Cardiac muscle cell (in vitro differentiated cells and primary cell): ENCODE results near the gene TGFB2. TPM values are rescaled to one million over a fixed set of nuclear protein-coding genes. Genes with fewer than 3 reads are reported as not detected.
A peak's percentile ranks its signal among the peaks of the same experiment; 100 is the strongest.

Experiments
- DNase-seq, 2 donors: peaks; one replicate each; pipeline versions ENCODE4 v3.0.0 to v3.0.0-alpha.2; 2010 to 2017; ENCODE audit warnings: low read depth in 1 of 2, low spot score in 1 of 2
- H3K27ac ChIP-seq: fragments of 200-600 bp; sonication (generic); 2 replicates; pipeline ENCODE4 v1.5.1; 2016
- H3K27me3 ChIP-seq: fragments of 200-600 bp; sonication (generic); 2 replicates; pipeline ENCODE4 v1.6.0; 2016; ENCODE audit warnings: control low read depth
- H3K36me3 ChIP-seq: fragments of 200-600 bp; sonication (generic); 2 replicates; pipeline ENCODE4 v1.5.1; 2016; ENCODE audit warnings: control low read depth
- H3K4me1 ChIP-seq: fragments of 200-600 bp; sonication (generic); 2 replicates; pipeline ENCODE4 v1.8.1; 2017; ENCODE audit warnings: low read depth, mild to moderate bottlenecking, mixed run types
- H3K4me3 ChIP-seq: fragments of 200-600 bp; sonication (generic); 2 replicates; pipeline ENCODE4 v1.5.1; 2016; ENCODE audit warnings: mild to moderate bottlenecking
- H3K9me3 ChIP-seq: fragments of 200-600 bp; sonication (generic); 2 replicates; pipeline ENCODE4 v1.5.1; 2017; ENCODE audit warnings: low read depth, mild to moderate bottlenecking, control low read depth
- polyA plus RNA-seq: library from polyadenylated mRNA; unstranded; fragments of >200 nt; fragmentation: Nextera tagmentation; extraction: Ambion mirVana; gene quantifications from 2 replicates; pipeline ENCODE4 v1.2.1, GENCODE V29; 2016
- total RNA-seq: library from RNA; depleted of rRNA; stranded (reverse); fragments of >200 nt; gene quantifications from 2 replicates; pipeline ENCODE4 v1.2.3, GENCODE V29; 2016
- TF ChIP-seq, protein P1 (sequence below): IDR thresholded peaks from 2 replicates; pipeline ENCODE4 v1.5.1; 2012; ENCODE audit warnings: low read depth, mild to moderate bottlenecking, low read length

The TGFB2 gene
- total and polyA plus RNA-seq, 2 experiments from 2014 or later, result 132 to 171 TPM

DNA sequence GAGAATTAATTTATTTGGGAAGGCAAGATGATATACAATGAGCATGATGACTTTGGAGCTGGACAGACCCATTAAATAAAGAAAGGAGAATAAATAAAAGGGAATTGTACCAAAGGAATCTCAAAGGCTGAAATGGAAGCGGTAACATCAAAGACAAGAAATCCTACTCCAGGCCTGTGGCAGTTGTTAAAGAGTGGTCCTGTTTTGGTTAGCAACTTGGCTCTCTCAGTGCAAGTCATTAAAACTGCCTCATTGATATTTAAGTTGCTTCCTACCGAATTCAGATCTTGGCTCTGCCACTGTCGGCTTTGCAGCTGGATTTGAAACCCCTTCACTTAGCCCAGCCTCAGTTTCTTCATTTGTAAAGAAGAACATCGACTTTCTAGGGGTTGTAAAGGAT lies 10.1 kb downstream of the TGFB2 start:
- TF ChIP-seq, protein P1, sequence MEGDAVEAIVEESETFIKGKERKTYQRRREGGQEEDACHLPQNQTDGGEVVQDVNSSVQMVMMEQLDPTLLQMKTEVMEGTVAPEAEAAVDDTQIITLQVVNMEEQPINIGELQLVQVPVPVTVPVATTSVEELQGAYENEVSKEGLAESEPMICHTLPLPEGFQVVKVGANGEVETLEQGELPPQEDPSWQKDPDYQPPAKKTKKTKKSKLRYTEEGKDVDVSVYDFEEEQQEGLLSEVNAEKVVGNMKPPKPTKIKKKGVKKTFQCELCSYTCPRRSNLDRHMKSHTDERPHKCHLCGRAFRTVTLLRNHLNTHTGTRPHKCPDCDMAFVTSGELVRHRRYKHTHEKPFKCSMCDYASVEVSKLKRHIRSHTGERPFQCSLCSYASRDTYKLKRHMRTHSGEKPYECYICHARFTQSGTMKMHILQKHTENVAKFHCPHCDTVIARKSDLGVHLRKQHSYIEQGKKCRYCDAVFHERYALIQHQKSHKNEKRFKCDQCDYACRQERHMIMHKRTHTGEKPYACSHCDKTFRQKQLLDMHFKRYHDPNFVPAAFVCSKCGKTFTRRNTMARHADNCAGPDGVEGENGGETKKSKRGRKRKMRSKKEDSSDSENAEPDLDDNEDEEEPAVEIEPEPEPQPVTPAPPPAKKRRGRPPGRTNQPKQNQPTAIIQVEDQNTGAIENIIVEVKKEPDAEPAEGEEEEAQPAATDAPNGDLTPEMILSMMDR, result no peak
- Histone ChIP-seq H3K9me3 (no peaks in the 10 kb centered on the region), H3K36me3 (peaks cover 33% of the 10 kb centered on the region), H3K4me1 (peaks cover 72% of the 10 kb centered on the region), H3K4me3 (no peak overlapping the region), H3K27me3 (no peaks in the 10 kb centered on the region), H3K27ac (peak overlapping the region; percentile 10)
- DNase-seq, result no peak

DNA sequence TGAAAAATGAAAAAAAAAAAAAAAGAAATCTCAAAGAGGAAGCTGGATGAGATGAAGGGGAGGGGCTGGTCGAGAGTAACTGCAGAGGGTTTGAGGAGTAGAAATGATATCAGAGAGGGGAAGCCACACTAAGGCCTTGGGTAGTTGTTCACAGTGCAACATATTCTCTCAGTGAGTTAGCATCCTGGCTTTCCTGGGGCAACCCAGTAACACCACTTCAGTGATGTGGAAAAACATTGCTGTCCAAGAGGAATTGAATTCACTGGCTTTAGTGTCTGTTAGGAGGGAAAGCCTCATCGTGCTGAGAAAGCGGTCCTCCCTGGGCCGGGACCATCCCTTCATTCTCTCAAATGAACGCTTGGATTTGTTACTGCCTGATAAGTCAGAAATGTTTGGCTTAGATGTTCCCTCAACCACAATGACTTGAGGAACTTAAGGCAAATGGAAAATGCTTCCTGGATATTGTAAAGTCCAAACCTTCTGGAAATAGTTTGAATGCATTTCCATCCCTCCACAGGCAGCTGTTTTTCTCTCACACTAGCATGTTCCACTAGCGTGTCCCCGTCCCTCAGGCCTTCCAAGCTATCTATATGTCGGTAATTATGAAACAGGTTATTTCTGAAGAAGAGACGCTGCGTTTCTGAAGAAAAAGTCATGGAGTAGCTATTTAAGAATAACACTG lies 12.2 kb downstream of the TGFB2 start:
- TF ChIP-seq, protein P1, result no peak
- H3K27me3 ChIP-seq, result no peaks in the 10 kb centered on the region
- H3K9me3 ChIP-seq, result no peaks in the 10 kb centered on the region
- peaks cover 24% of the 10 kb centered on the region for H3K36me3 ChIP-seq
- H3K27ac ChIP-seq, result peak overlapping the region; percentile 2
- DNase-seq, result peak in 1 of 2 donors; percentile 73
- peaks cover 78% of the 10 kb centered on the region for H3K4me1 ChIP-seq
- H3K4me3 ChIP-seq, result no peak overlapping the region

DNA sequence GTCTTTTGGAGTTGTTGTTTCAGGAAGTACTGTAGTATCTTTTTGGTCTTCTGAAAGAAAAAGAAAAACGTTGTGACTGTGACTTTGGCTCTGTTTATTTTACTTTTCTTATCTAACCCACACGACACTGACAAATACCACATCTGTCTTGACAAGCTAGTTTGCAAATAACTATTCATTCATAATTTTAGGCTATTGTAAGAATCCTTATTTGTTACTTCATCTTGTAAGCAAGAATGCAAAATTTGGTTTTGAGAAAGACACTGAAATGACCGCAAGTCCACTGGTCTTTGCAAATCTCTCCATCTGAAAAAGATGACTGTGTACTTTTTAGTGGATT lies 12.7 kb downstream of the TGFB2 start:
- no peak overlapping the region for H3K4me3 ChIP-seq
- H3K4me1 ChIP-seq, result peaks cover 78% of the 10 kb centered on the region
- DNase-seq, result peak in 1 of 2 donors; percentile 50
- H3K9me3 ChIP-seq, result no peaks in the 10 kb centered on the region
- peak overlapping the region; percentile 2 for H3K27ac ChIP-seq
- H3K27me3 ChIP-seq, result no peaks in the 10 kb centered on the region
- TF ChIP-seq, protein P1, result no peak
- peaks cover 28% of the 10 kb centered on the region for H3K36me3 ChIP-seq

DNA sequence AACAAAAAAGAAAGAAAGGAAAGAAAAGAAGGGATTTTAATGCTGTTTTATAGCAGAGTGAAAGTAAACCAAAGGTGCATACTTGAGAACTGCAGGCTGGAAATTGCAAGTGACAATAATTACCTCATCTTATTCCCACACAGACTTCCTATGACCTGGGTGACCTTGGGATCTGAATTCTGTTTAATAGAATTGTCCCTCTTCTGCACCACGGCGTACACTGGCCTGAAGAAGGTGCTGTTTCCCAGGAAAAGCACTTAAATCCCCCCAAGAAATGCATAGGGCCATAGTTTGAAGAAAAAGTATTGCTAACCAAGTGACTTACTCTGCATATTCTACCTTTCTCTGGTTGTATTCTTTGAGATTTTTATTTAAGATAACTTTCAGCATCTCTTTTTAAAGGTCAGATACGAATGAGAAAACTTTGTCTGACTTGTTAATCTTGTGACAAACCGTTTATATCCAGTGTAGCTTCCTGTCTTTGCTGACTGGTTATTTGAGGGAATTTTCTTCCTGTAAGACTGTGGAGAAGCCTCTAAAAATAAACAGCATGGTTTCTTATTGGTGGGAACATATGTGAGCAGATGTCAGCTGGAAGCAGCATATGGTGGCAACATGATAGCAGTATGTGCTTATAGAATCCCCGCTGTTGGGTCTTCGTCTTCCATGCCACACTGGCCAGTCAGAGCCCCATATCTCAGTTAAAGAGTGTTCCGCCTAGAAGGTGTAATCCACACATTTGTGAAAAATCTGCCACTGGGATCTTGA lies 16.3 kb downstream of the TGFB2 start:
- H3K27ac ChIP-seq, result peak overlapping the region; percentile 21
- TF ChIP-seq, protein P1, result peak; percentile 74
- H3K4me1 ChIP-seq, result peaks cover 74% of the 10 kb centered on the region
- peaks cover 17% of the 10 kb centered on the region for H3K36me3 ChIP-seq
- H3K27me3 ChIP-seq, result no peaks in the 10 kb centered on the region
- no peaks in the 10 kb centered on the region for H3K9me3 ChIP-seq
- no peak overlapping the region for H3K4me3 ChIP-seq
- peak; percentile 57 to 76 for DNase-seq

DNA sequence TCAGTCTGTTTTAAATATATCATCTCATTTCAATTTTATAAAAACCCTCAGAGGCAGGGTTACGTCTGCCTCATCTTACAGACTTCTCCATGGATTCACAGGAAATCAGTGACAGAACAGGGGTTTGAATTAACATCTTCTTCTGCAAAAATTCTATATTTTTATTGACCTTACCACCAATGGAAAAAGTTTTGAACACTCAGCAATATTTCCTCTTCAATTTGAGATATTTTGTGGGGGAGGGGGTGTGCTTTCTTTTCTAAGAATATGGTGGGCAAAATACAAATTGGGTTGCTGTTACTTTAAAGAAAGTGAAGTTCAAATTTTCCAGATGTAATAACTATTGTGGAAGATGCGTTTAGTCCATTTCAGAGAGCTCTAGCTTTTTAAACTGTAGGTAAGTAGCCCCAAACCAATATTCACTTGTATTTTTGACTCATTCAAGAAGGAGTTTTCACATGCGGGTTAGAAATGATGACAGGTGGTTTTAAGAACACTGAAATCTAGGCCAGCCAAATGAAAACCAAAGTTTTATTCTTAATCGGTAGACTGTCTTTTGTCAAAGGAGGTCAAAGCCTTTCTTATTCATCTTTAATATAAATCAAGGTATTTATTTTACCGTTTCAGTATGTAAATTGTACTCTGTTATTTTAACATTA lies 17.4 kb downstream of the TGFB2 start:
- DNase-seq, result no peak

More for the DNA sequence above, 17.4 kb downstream of the TGFB2 start:
- Histone ChIP-seq H3K4me1 (peaks cover 78% of the 10 kb centered on the region), H3K27ac (peak overlapping the region; percentile 41), H3K9me3 (no peaks in the 10 kb centered on the region), H3K27me3 (no peaks in the 10 kb centered on the region), H3K4me3 (no peak overlapping the region), H3K36me3 (peaks cover 25% of the 10 kb centered on the region)
- TF ChIP-seq, protein P1, result no peak
